MCF 10A (cell line): Measurements from ENCODE around the gene UBR4. TPM values are rescaled to one million over a fixed set of nuclear protein-coding genes. Genes with fewer than 3 reads are reported as not detected.

Experiments used
- BruUV-seq: library from RNA; stranded (reverse); fragments of 400-500 nt; replicated peaks from 2 replicates; lab custom pipeline; 2021; lab: Mats Ljungman, UMichigan
- CTCF ChIA-PET: fragments of 300-600 bp; sonication (Branson Sonifier 250); formaldehyde crosslinking; extraction: SDS; loops from one replicate; lab custom pipeline; 2021; ENCODE audit warnings: antibody characterized with exemption, inconsistent platforms; lab: Yijun Ruan, JAX
- POLR2A ChIA-PET: fragments of 300-600, 350-650 bp; sonication (Branson Sonifier 250); formaldehyde crosslinking; extraction: SDS; loops from one replicate; lab custom pipeline; 2020; ENCODE audit warnings: antibody characterized with exemption, inconsistent platforms; lab: Yijun Ruan, JAX
- DNase-seq: peaks from one replicate; pipeline ENCODE4 v3.0.0-alpha.2; 2018; ENCODE audit not compliant: unreplicated experiment
- H3K27ac Mint-ChIP-seq: one replicate; pipeline ENCODE4 v1.8.0; 2022; ENCODE audit warnings: mild to moderate bottlenecking, low read depth, mixed read lengths; ENCODE audit not compliant: unreplicated experiment
- H3K27me3 Mint-ChIP-seq: one replicate; pipeline ENCODE4 v1.8.0; 2022; ENCODE audit warnings: mixed read lengths; ENCODE audit not compliant: insufficient read depth, unreplicated experiment
- H3K36me3 Mint-ChIP-seq: one replicate; pipeline ENCODE4 v1.8.0; 2022; ENCODE audit warnings: mild to moderate bottlenecking, moderate library complexity, mixed read lengths; ENCODE audit not compliant: insufficient read depth, unreplicated experiment
- H3K4me1 Mint-ChIP-seq: one replicate; pipeline ENCODE4 v1.8.0; 2022; ENCODE audit warnings: mixed read lengths; ENCODE audit not compliant: insufficient read depth, unreplicated experiment
- H3K4me3 Mint-ChIP-seq: one replicate; pipeline ENCODE4 v1.8.0; 2022; ENCODE audit warnings: mild to moderate bottlenecking, moderate library complexity, mixed read lengths; ENCODE audit not compliant: unreplicated experiment
- H3K9me3 Mint-ChIP-seq: one replicate; pipeline ENCODE4 v1.8.0; 2022; ENCODE audit warnings: mixed read lengths; ENCODE audit not compliant: unreplicated experiment
- intact Hi-C: fragments of 100-400 bp; cut with micrococcal nuclease; formaldehyde crosslinking; loops from 2 replicates; pipeline ENCODE4 v1.14.1; 2022
- total RNA-seq: library from RNA; stranded (reverse); gene quantifications from 2 replicates; pipeline ENCODE4 v1.2.3, GENCODE V29; 2022
- TF ChIP-seq, protein P1 (sequence below): fragments of 200-600 bp; IDR thresholded peaks from one replicate; pipeline ENCODE4 v1.8.0; 2022; ENCODE audit warnings: antibody characterized with exemption, mild to moderate bottlenecking; ENCODE audit not compliant: unreplicated experiment

UBR4 gene
- total RNA-seq, 1 experiment from 2014 or later = 154 TPM

DNA sequence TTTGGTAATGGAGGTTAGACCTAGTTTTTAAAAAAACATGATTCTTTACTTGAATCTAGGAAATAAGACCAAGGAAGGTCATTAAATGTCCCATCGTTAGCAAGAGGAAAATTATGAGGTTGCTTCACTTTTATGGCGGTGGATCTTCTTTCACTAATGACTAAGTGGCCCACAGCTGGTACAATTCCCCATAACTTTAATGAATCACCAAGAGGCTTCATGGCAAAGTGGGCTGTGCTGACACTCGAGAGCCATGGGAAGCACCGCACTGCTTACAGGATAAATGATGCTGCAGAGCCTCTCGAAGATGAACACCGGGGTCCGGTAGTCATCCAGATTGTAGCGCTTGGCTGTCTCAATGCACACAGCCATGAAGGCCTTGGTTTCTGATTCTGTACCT is 108.8 kb downstream of the UBR4 start:
- Mint-ChIP-seq H3K36me3 (peaks cover 91% of the 10 kb centered on the region), H3K9me3 (no peaks in the 10 kb centered on the region), H3K4me1 (no peaks in the 10 kb centered on the region), H3K27me3 (no peaks in the 10 kb centered on the region), H3K27ac (no peak overlapping the region), H3K4me3 (no peak overlapping the region)
- intact Hi-C loops = no loop called here
- no TSS peak for BruUV-seq
- DNase-seq = no peak
- POLR2A ChIA-PET = no interaction called here
- TF ChIP-seq, protein P1, sequence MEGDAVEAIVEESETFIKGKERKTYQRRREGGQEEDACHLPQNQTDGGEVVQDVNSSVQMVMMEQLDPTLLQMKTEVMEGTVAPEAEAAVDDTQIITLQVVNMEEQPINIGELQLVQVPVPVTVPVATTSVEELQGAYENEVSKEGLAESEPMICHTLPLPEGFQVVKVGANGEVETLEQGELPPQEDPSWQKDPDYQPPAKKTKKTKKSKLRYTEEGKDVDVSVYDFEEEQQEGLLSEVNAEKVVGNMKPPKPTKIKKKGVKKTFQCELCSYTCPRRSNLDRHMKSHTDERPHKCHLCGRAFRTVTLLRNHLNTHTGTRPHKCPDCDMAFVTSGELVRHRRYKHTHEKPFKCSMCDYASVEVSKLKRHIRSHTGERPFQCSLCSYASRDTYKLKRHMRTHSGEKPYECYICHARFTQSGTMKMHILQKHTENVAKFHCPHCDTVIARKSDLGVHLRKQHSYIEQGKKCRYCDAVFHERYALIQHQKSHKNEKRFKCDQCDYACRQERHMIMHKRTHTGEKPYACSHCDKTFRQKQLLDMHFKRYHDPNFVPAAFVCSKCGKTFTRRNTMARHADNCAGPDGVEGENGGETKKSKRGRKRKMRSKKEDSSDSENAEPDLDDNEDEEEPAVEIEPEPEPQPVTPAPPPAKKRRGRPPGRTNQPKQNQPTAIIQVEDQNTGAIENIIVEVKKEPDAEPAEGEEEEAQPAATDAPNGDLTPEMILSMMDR = no peak
- CTCF ChIA-PET = interaction anchor here (0.6 to 2.8 kb wide), 3 partner anchors 14 to 217 kb away, joined by 3 to 11 read pairs (median 5); no protein-coding TSS in a partner anchor

DNA sequence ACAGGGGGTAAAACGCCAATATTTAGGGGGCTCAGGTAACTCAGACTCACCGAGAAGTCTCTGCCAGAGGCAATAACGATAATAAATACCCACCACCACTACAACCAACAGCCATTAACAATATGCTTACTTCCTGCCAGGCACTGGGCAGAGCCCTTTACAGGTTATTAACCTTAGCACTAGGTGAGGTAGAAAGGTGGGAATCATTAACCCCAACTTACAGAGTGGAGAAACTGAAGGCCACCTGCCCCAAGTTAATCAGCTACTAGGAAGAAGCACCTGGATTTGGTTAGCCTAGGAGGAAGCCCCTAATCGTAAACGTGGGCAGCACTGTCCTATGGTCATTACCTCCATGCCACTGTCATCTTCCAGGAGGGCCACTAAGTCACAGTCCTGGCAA is 110.0 kb downstream of the UBR4 start:
- peaks cover 92% of the 10 kb centered on the region for H3K36me3 Mint-ChIP-seq
- CTCF ChIA-PET = interaction anchor here (1.4 to 3.4 kb wide), 3 partner anchors 16 to 187 kb away, joined by 3 to 7 read pairs (median 6); no protein-coding TSS in a partner anchor

DNA sequence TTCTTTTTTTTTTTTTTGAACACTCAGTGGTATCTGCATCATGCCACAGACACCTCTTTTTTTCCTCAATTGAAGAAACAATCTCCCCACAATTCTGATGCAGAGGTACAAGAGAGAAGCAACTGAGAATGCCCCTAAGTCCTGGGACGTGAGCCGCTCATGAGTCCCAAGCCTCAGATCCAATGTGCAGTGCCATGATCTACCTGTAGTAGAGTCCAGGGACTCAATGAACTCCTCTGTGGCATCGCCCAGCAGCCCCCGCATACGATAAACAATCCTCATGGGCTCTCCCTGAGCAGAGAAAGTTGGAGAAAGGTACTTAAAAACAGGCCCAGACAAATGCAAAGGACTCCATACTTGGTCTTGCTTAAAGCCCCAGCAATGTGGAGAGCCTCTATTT is 113.1 kb downstream of the UBR4 start:
- Mint-ChIP-seq H3K9me3 (no peaks in the 10 kb centered on the region), H3K4me3 (no peak overlapping the region), H3K4me1 (no peaks in the 10 kb centered on the region), H3K27me3 (no peaks in the 10 kb centered on the region), H3K36me3 (peaks cover 92% of the 10 kb centered on the region), H3K27ac (no peak overlapping the region)
- intact Hi-C loops = loop anchor here (1.0 to 5.0 kb wide), 5 partner anchors 125 to 500 kb away; no protein-coding TSS in a partner anchor
- TF ChIP-seq, protein P1 = no peak
- DNase-seq = no peak
- BruUV-seq = no TSS peak
- ChIA-PET POLR2A (interaction anchor here (1.2 to 1.6 kb wide), 3 partner anchors 147 to 213 kb away, joined by 3 to 5 read pairs (median 4); no protein-coding TSS in a partner anchor), CTCF (interaction anchor here (0.7 to 4.7 kb wide), 17 partner anchors 12 to 501 kb away, joined by 3 to 52 read pairs (median 5); partner anchors contain the start of gene ALDH4A1)

More for the DNA sequence above, 110.0 kb downstream of the UBR4 start:
- BruUV-seq = no TSS peak
- intact Hi-C loops = no loop called here
- DNase-seq = no peak
- Mint-ChIP-seq H3K27me3 (no peaks in the 10 kb centered on the region), H3K9me3 (no peaks in the 10 kb centered on the region), H3K27ac (no peak overlapping the region), H3K4me3 (no peak overlapping the region), H3K4me1 (no peaks in the 10 kb centered on the region)
- POLR2A ChIA-PET = no interaction called here
- TF ChIP-seq, protein P1 = no peak

DNA sequence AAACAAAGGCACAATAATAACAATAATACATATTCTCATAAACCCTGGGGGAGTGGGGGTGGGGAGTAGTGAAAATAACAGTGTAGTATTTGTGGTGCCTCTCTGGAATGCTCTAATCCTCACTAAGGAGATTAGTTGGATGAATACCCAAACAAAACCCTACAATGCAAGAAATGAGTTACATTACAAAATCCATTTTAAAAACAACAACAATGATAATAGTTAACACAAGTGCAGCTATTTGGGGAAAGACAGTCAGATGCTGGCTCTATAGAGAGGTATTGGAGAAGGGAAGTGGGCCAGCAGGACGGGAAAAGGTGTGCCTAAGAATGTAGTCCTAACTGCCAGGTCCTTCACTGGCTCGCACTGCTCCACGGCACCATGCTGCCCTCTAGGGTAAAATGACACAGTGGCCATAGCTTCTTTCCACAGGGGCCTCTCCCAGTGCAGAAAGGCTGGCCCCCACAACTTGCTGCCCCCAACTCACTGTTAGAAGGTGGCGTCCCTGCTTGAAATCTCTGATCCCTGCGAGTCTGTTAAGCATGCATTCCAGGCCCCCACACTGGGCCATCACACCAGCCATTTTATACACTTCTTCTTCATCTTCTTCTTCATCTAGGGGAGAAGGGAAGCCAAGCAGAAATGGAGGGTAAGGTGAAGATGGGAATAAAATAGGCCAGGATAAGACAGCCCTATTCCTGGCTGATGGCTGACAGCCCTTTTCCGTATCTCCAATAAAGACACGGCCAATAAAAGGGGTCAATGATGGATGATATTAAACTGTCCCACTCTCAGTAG is 113.8 kb downstream of the UBR4 start:
- Mint-ChIP-seq H3K27ac (no peak overlapping the region), H3K27me3 (no peaks in the 10 kb centered on the region), H3K4me3 (no peak overlapping the region), H3K36me3 (peaks cover 92% of the 10 kb centered on the region), H3K4me1 (no peaks in the 10 kb centered on the region), H3K9me3 (no peaks in the 10 kb centered on the region)
- TF ChIP-seq, protein P1 = peak; percentile 57
- ChIA-PET POLR2A (interaction anchor here (0.6 to 2.0 kb wide), 11 partner anchors 9 to 212 kb away, joined by 3 to 8 read pairs (median 4); partner anchors contain the start of gene ALDH4A1), CTCF (interaction anchor here (0.6 to 4.7 kb wide), 37 partner anchors 9 to 1675 kb away, joined by 3 to 52 read pairs (median 4); partner anchors contain the start of gene ALDH4A1)
- no TSS peak for BruUV-seq
- intact Hi-C loops = loop anchor here (1.0 to 5.0 kb wide), 5 partner anchors 124 to 499 kb away; no protein-coding TSS in a partner anchor
- peak; percentile 55 for DNase-seq
